ENCODE results near the gene DEFB123.

Gene DEFB123

GRCh38 chr20:31476643-31477215, 36.3 kb downstream of the DEFB123 start:
- peaks cover 54 to 76% of the 10 kb centered on the region in 2 donors for H3K27me3 Mint-ChIP-seq
- DNase-seq (no peak), ATAC-seq (replicated peaks) (no peak)
- H3K4me3 Mint-ChIP-seq: no peak overlapping the region
- no peak overlapping the region for H3K27ac Mint-ChIP-seq
- H3K36me3 Mint-ChIP-seq (ENCODE audit: insufficient read depth): no peaks in the 10 kb centered on the region
- H3K4me1 Mint-ChIP-seq (ENCODE audit: low read depth in 2 of 2): peaks cover 2 to 3% of the 10 kb centered on the region in 2 donors
- no peaks in the 10 kb centered on the region for H3K9me3 Mint-ChIP-seq

GRCh38 chr20:31484001-31484400, 43.6 kb downstream of the DEFB123 start:
- H3K27me3 Mint-ChIP-seq: peaks cover 30 to 58% of the 10 kb centered on the region in 2 donors
- ATAC-seq (replicated peaks) (no peak), DNase-seq (peak in 1 of 3 experiments; percentile 15)
- peaks cover 0 to 2% of the 10 kb centered on the region in 2 donors for H3K4me1 Mint-ChIP-seq (ENCODE audit: low read depth in 2 of 2)
- H3K9me3 Mint-ChIP-seq: no peaks in the 10 kb centered on the region
- H3K4me3 Mint-ChIP-seq: no peak overlapping the region
- no peak overlapping the region for H3K27ac Mint-ChIP-seq
- H3K36me3 Mint-ChIP-seq (ENCODE audit: insufficient read depth): no peaks in the 10 kb centered on the region

GRCh38 chr20:31485450-31486339, 45.3 kb downstream of the DEFB123 start:
- H3K36me3 Mint-ChIP-seq (ENCODE audit: insufficient read depth): no peaks in the 10 kb centered on the region
- H3K9me3 Mint-ChIP-seq: no peaks in the 10 kb centered on the region
- H3K4me1 Mint-ChIP-seq (ENCODE audit: low read depth in 2 of 2): peaks cover 0 to 2% of the 10 kb centered on the region in 2 donors
- H3K27me3 Mint-ChIP-seq: peaks cover 30 to 59% of the 10 kb centered on the region in 2 donors
- H3K4me3 Mint-ChIP-seq: no peak overlapping the region
- no peak for ATAC-seq (replicated peaks)
- no peak for DNase-seq
- H3K27ac Mint-ChIP-seq: peak overlapping the region in 1 of 2 donors; percentile 42

- H3K36me3 Mint-ChIP-seq (ENCODE audit: insufficient read depth): no peaks in the 10 kb centered on the region
- ATAC-seq (replicated peaks): no peak
- H3K27ac Mint-ChIP-seq: no peak overlapping the region
- H3K4me3 Mint-ChIP-seq: no peak overlapping the region
- DNase-seq: no peak
- peaks cover 17 to 36% of the 10 kb centered on the region in 2 donors for H3K27me3 Mint-ChIP-seq
- H3K4me1 Mint-ChIP-seq (ENCODE audit: low read depth in 2 of 2): peaks cover 0 to 2% of the 10 kb centered on the region in 2 donors
- no peaks in the 10 kb centered on the region for H3K9me3 Mint-ChIP-seq
Observed at GRCh38 chr20:31488115-31488514, 47.7 kb downstream of the DEFB123 start.

GRCh38 chr20:31489152-31489551, 48.7 kb downstream of the DEFB123 start:
- Mint-ChIP-seq H3K9me3 (no peaks in the 10 kb centered on the region), H3K4me1 (ENCODE audit: low read depth in 2 of 2) (peaks cover 0 to 2% of the 10 kb centered on the region in 2 donors), H3K36me3 (ENCODE audit: insufficient read depth) (no peaks in the 10 kb centered on the region), H3K27ac (no peak overlapping the region), H3K4me3 (no peak overlapping the region), H3K27me3 (peaks cover 23 to 41% of the 10 kb centered on the region in 2 donors)
- DNase-seq: no peak
- no peak for ATAC-seq (replicated peaks)

- no peaks in the 10 kb centered on the region for H3K4me1 Mint-ChIP-seq (ENCODE audit: low read depth in 2 of 2)
- H3K9me3 Mint-ChIP-seq: no peaks in the 10 kb centered on the region
- ATAC-seq (replicated peaks) (no peak), DNase-seq (no peak)
- no peak overlapping the region for H3K4me3 Mint-ChIP-seq
- no peak overlapping the region for H3K27ac Mint-ChIP-seq
- H3K27me3 Mint-ChIP-seq: peaks cover 23 to 41% of the 10 kb centered on the region in 2 donors
- H3K36me3 Mint-ChIP-seq (ENCODE audit: insufficient read depth): no peaks in the 10 kb centered on the region
Observed at GRCh38 chr20:31490752-31491151, 50.3 kb downstream of the DEFB123 start.

GRCh38 chr20:31494131-31494530, 53.7 kb downstream of the DEFB123 start:
- ATAC-seq (replicated peaks) (no peak), DNase-seq (no peak)
- H3K36me3 Mint-ChIP-seq (ENCODE audit: insufficient read depth): no peaks in the 10 kb centered on the region
- H3K4me1 Mint-ChIP-seq (ENCODE audit: low read depth in 2 of 2): no peaks in the 10 kb centered on the region
- H3K4me3 Mint-ChIP-seq: no peak overlapping the region
- peaks cover 40 to 66% of the 10 kb centered on the region in 2 donors for H3K27me3 Mint-ChIP-seq
- H3K9me3 Mint-ChIP-seq: no peaks in the 10 kb centered on the region
- H3K27ac Mint-ChIP-seq: no peak overlapping the region

GRCh38 chr20:31496761-31497295, 56.4 kb downstream of the DEFB123 start:
- Mint-ChIP-seq H3K27me3 (peaks cover 40 to 63% of the 10 kb centered on the region in 2 donors), H3K4me1 (ENCODE audit: low read depth in 2 of 2) (no peaks in the 10 kb centered on the region), H3K4me3 (no peak overlapping the region), H3K27ac (no peak overlapping the region), H3K9me3 (no peaks in the 10 kb centered on the region), H3K36me3 (ENCODE audit: insufficient read depth) (no peaks in the 10 kb centered on the region)
- DNase-seq (no peak), ATAC-seq (replicated peaks) (no peak)

- ATAC-seq (replicated peaks) (no peak), DNase-seq (no peak)
- Mint-ChIP-seq H3K4me1 (ENCODE audit: low read depth in 2 of 2) (peaks cover 0 to 4% of the 10 kb centered on the region in 2 donors), H3K4me3 (no peak overlapping the region), H3K27me3 (peaks cover 40 to 63% of the 10 kb centered on the region in 2 donors), H3K9me3 (no peaks in the 10 kb centered on the region), H3K27ac (no peak overlapping the region), H3K36me3 (ENCODE audit: insufficient read depth) (no peaks in the 10 kb centered on the region)
Observed at GRCh38 chr20:31497838-31498540, 57.6 kb downstream of the DEFB123 start.
